Testis (tissue), 3 donors: ENCODE results near the gene ASMTL. TPM values are rescaled to one million over a fixed set of nuclear protein-coding genes. Genes with fewer than 3 reads are reported as not detected.

Experiments used
- DNase-seq: peaks from one replicate; pipeline ENCODE4 v3.0.0-alpha.2; 2019
- H3K27ac ChIP-seq, 2 donors: fragments of 200-600 bp; sonication (generic); one replicate each; pipeline ENCODE4 v1.5.1; 2019
- H3K27me3 ChIP-seq: fragments of 200-600 bp; sonication (generic); one replicate; pipeline ENCODE4 v1.5.1; 2019
- H3K36me3 ChIP-seq: fragments of 200-600 bp; sonication (generic); one replicate; pipeline ENCODE4 v1.5.1; 2017; ENCODE audit warnings: low read depth; ENCODE audit errors: missing control alignments
- H3K4me1 ChIP-seq: fragments of 200-600 bp; sonication (generic); one replicate; pipeline ENCODE4 v1.5.1; 2019
- H3K4me3 ChIP-seq, 2 donors: fragments of 200-600 bp; sonication (generic); one replicate each; pipeline ENCODE4 v1.5.1; 2017 to 2019
- H3K9me3 ChIP-seq: fragments of 200-600 bp; sonication (generic); one replicate; pipeline ENCODE4 v1.5.1; 2017
- POLR2A ChIP-seq: fragments of 450-650 bp; IDR thresholded peaks from one replicate; pipeline ENCODE4 v1.6.1; 2017; ENCODE audit warnings: antibody characterized with exemption, mild to moderate bottlenecking, moderate library complexity
- WGBS, 2 donors: methylation state at CpG; one replicate each; pipeline ENCODE4 v1.1.5; 2018; 5-methylcytosine and 5-hydroxymethylcytosine counted together
- intact Hi-C: fragments of 100-400 bp; cut with DNase I; formaldehyde crosslinking; loops from one replicate; pipeline ENCODE4 v1.15.1; 2023; ENCODE audit warnings: low total_unique reads
- polyA plus RNA-seq: library from polyadenylated mRNA; stranded (reverse); fragments of 350-450 nt; fragmentation: Illumina TruSeq; extraction: RNeasy Lipid Tissue Mini Kit (QIAGEN cat#74804); gene quantifications from one replicate; pipeline ENCODE4 v1.2.3, GENCODE V29; 2014; ENCODE audit warnings: low read depth, low replicate concordance; ENCODE audit not compliant: insufficient read depth
- total RNA-seq, 2 donors: library from RNA; depleted of rRNA; stranded (reverse); fragments of >200 nt; gene quantifications; one replicate each; pipeline ENCODE4 v1.2.3, GENCODE V29; 2016
- TF ChIP-seq, protein P1 (sequence below), 3 experiments: fragments of 450-650 bp in 2 of 3; fragments of 200-600 bp in 1 of 3; sonication (generic) in 1 of 3; IDR thresholded peaks; one replicate each; pipeline ENCODE4 v1.5.1; 2016 to 2019; ENCODE audit warnings: antibody characterized with exemption in 3 of 3, mild to moderate bottlenecking in 2 of 3, moderate library complexity in 1 of 3

The ASMTL gene
- total and polyA plus RNA-seq, 3 donors from 2014 or later, result 27.0 to 41.2 (median 31.0) TPM

DNA sequence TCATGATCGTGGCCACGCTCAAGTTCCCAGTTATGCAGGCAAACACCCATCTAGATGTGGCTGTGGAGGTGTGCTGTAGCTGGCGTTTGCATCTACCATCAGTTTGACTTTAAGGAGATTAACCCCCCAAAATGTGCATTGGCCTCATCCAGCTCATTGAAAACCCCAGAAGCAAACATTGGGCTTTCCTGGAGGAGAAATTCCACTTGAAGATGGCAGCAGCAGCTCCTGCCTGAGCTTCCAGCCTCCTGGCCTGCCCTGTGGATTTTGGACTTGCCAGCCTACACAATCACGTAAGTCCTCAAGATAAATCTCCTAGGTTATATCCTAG lies 30.6 kb downstream of the ASMTL start:
- intact Hi-C loops, result no loop called here
- 98 to 100% methylated on average over 4 of the region's 4 CpGs for WGBS, 2 donors
- H3K9me3 ChIP-seq, result no peaks in the 10 kb centered on the region
- no peak for DNase-seq
- H3K27me3 ChIP-seq, result no peaks in the 10 kb centered on the region
- no peaks in the 10 kb centered on the region for H3K36me3 ChIP-seq
- H3K4me3 ChIP-seq, result no peak overlapping the region
- TF ChIP-seq, protein P1, sequence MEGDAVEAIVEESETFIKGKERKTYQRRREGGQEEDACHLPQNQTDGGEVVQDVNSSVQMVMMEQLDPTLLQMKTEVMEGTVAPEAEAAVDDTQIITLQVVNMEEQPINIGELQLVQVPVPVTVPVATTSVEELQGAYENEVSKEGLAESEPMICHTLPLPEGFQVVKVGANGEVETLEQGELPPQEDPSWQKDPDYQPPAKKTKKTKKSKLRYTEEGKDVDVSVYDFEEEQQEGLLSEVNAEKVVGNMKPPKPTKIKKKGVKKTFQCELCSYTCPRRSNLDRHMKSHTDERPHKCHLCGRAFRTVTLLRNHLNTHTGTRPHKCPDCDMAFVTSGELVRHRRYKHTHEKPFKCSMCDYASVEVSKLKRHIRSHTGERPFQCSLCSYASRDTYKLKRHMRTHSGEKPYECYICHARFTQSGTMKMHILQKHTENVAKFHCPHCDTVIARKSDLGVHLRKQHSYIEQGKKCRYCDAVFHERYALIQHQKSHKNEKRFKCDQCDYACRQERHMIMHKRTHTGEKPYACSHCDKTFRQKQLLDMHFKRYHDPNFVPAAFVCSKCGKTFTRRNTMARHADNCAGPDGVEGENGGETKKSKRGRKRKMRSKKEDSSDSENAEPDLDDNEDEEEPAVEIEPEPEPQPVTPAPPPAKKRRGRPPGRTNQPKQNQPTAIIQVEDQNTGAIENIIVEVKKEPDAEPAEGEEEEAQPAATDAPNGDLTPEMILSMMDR (IDR thresholded peaks at IDR 0.05), result no peak
- no peaks in the 10 kb centered on the region for H3K4me1 ChIP-seq
- H3K27ac ChIP-seq, result no peak overlapping the region

- TF ChIP-seq, protein P1 (IDR thresholded peaks at IDR 0.05), result no peak
- peak; percentile 9 for DNase-seq
- intact Hi-C loops, result no loop called here
These were observed 31.1 kb downstream of the ASMTL start for GRCh38 chrX:1421433-1422134.

GRCh38 chrX:1420371-1420770 lies 32.3 kb downstream of the ASMTL start:
- Histone ChIP-seq H3K9me3 (no peaks in the 10 kb centered on the region), H3K27me3 (no peaks in the 10 kb centered on the region), H3K36me3 (no peaks in the 10 kb centered on the region), H3K27ac (no peak overlapping the region), H3K4me1 (no peaks in the 10 kb centered on the region), H3K4me3 (no peak overlapping the region)
- TF ChIP-seq POLR2A, result no peak
- TF ChIP-seq, protein P1 (IDR thresholded peaks at IDR 0.05), result no peak
- intact Hi-C loops, result no loop called here
- WGBS, 2 donors, result 70 to 72% methylated on average over 13 to 14 of the region's 14 CpGs
- DNase-seq, result peak; percentile 14

More at GRCh38 chrX:1421433-1422134, 31.1 kb downstream of the ASMTL start:
- Histone ChIP-seq H3K4me3 (no peak overlapping the region), H3K9me3 (no peaks in the 10 kb centered on the region), H3K27me3 (no peaks in the 10 kb centered on the region), H3K36me3 (no peaks in the 10 kb centered on the region), H3K27ac (no peak overlapping the region), H3K4me1 (no peaks in the 10 kb centered on the region)
- 95 to 97% methylated on average over 19 of the region's 19 CpGs for WGBS, 2 donors

- 88 to 89% methylated on average over 19 of the region's 19 CpGs for WGBS, 2 donors
- no peaks in the 10 kb centered on the region for H3K36me3 ChIP-seq
These were observed 33.0 kb downstream of the ASMTL start for GRCh38 chrX:1419545-1420355.

More at GRCh38 chrX:1419545-1420355, 33.0 kb downstream of the ASMTL start:
- intact Hi-C loops, result no loop called here
- Histone ChIP-seq H3K27ac (no peak overlapping the region), H3K27me3 (no peaks in the 10 kb centered on the region), H3K4me3 (no peak overlapping the region), H3K9me3 (no peaks in the 10 kb centered on the region), H3K4me1 (no peaks in the 10 kb centered on the region)
- TF ChIP-seq POLR2A, result no peak
- TF ChIP-seq, protein P1 (IDR thresholded peaks at IDR 0.05), result no peak
- DNase-seq, result no peak
